HG03432 (cell line): ENCODE measurements around the gene COL4A1.

Experiments
- ATAC-seq: cut with Tn5 transposase; IDR thresholded peaks from one replicate; pipeline ENCODE4 v1.9.1; 2021; ENCODE audit warnings: mild to moderate bottlenecking, moderate library complexity; ENCODE audit not compliant: unreplicated experiment

The COL4A1 gene

GRCh38 chr13:110209950-110210603 lies 96.9 kb downstream of the COL4A1 start:
- no peak for ATAC-seq

GRCh38 chr13:110208116-110208515 lies 98.8 kb downstream of the COL4A1 start:
- no peak for ATAC-seq

- ATAC-seq: no peak
Measured at GRCh38 chr13:110206996-110207395, 100.0 kb downstream of the COL4A1 start.

GRCh38 chr13:110206185-110206584 lies 100.8 kb downstream of the COL4A1 start:
- ATAC-seq: no peak

- no peak for ATAC-seq
Measured at GRCh38 chr13:110201114-110201513, 105.8 kb downstream of the COL4A1 start.

GRCh38 chr13:110200276-110200870 lies 106.6 kb downstream of the COL4A1 start:
- ATAC-seq: no peak

GRCh38 chr13:110199046-110199831 lies 107.7 kb downstream of the COL4A1 start:
- no peak for ATAC-seq

GRCh38 chr13:110197471-110197870 lies 109.5 kb downstream of the COL4A1 start:
- no peak for ATAC-seq

GRCh38 chr13:110197026-110197425 lies 109.9 kb downstream of the COL4A1 start:
- no peak for ATAC-seq

GRCh38 chr13:110195547-110196485 lies 111.1 kb downstream of the COL4A1 start:
- ATAC-seq: no peak

GRCh38 chr13:110194451-110194850 lies 112.5 kb downstream of the COL4A1 start:
- ATAC-seq: no peak

- ATAC-seq: no peak
Measured at GRCh38 chr13:110193491-110193890, 113.5 kb downstream of the COL4A1 start.

- ATAC-seq: no peak
Measured at GRCh38 chr13:110192472-110192871, 114.5 kb downstream of the COL4A1 start.

- ATAC-seq: no peak
Measured at GRCh38 chr13:110187641-110188161, 119.3 kb downstream of the COL4A1 start.

- no peak for ATAC-seq
Measured at GRCh38 chr13:110186231-110186855, 120.6 kb downstream of the COL4A1 start.

- ATAC-seq: no peak
Measured at GRCh38 chr13:110185696-110186095, 121.3 kb downstream of the COL4A1 start.

- ATAC-seq: no peak
Measured at GRCh38 chr13:110183910-110184309, 123.0 kb downstream of the COL4A1 start.

GRCh38 chr13:110182461-110182860 lies 124.5 kb downstream of the COL4A1 start:
- ATAC-seq: no peak

- ATAC-seq: no peak
Measured at GRCh38 chr13:110182003-110182402, 125.0 kb downstream of the COL4A1 start.

- no peak for ATAC-seq
Measured at GRCh38 chr13:110179857-110180147, 127.2 kb downstream of the COL4A1 start.
